Epithelial cell of proximal tubule (primary cell): ENCODE results near the gene QSOX1. TPM values are rescaled to one million over a fixed set of nuclear protein-coding genes. Genes with fewer than 3 reads are reported as not detected.

Source experiments
- DNase-seq: peaks from one replicate; pipeline ENCODE4 v3.0.0-alpha.2; 2011; ENCODE audit warnings: low read depth
- H3K4me3 ChIP-seq: 2 replicates; pipeline ENCODE4 v1.5.1; 2011; ENCODE audit warnings: low read depth, mild to moderate bottlenecking, low read length
- total RNA-seq: library from RNA; depleted of rRNA; stranded (reverse); fragments of >200 nt; gene quantifications from 2 replicates; pipeline ENCODE4 v1.2.3, GENCODE V29; 2015
- TF ChIP-seq, protein P1 (sequence below): conservative IDR thresholded peaks from 2 replicates; pipeline ENCODE4 v1.5.1; 2012; ENCODE audit warnings: low read depth, mild to moderate bottlenecking, low read length

The QSOX1 gene
- total RNA-seq, 1 donor from 2014 or later, result 247 TPM

GRCh38 chr1:180163041-180163440 lies 8.4 kb downstream of the QSOX1 start:
- no peak overlapping the region for H3K4me3 ChIP-seq
- no peak for DNase-seq
- TF ChIP-seq, protein P1, sequence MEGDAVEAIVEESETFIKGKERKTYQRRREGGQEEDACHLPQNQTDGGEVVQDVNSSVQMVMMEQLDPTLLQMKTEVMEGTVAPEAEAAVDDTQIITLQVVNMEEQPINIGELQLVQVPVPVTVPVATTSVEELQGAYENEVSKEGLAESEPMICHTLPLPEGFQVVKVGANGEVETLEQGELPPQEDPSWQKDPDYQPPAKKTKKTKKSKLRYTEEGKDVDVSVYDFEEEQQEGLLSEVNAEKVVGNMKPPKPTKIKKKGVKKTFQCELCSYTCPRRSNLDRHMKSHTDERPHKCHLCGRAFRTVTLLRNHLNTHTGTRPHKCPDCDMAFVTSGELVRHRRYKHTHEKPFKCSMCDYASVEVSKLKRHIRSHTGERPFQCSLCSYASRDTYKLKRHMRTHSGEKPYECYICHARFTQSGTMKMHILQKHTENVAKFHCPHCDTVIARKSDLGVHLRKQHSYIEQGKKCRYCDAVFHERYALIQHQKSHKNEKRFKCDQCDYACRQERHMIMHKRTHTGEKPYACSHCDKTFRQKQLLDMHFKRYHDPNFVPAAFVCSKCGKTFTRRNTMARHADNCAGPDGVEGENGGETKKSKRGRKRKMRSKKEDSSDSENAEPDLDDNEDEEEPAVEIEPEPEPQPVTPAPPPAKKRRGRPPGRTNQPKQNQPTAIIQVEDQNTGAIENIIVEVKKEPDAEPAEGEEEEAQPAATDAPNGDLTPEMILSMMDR, result no peak

- H3K4me3 ChIP-seq, result no peak overlapping the region
- TF ChIP-seq, protein P1, result no peak
- DNase-seq, result no peak
Measured at GRCh38 chr1:180165096-180165495, 10.4 kb downstream of the QSOX1 start.

GRCh38 chr1:180165509-180166435 lies 11.1 kb downstream of the QSOX1 start:
- no peak overlapping the region for H3K4me3 ChIP-seq
- no peak for DNase-seq
- TF ChIP-seq, protein P1, result no peak

DNA sequence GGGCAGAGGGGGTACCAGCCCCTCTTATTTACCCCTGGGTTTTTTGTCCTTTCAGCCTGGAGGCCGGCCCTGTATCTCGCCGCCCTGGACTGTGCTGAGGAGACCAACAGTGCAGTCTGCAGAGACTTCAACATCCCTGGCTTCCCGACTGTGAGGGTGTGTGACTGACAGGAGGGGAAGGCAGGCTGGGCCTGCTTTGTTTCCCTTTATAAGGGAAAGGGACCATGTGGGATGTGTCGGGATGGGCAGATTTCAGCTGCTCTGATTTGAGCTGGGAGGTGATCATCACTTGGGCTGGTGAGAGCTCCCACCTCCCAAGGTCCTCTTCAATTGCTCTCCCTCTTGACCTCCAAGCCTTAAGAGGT lies 11.7 kb downstream of the QSOX1 start:
- TF ChIP-seq, protein P1, result no peak
- H3K4me3 ChIP-seq, result no peak overlapping the region
- no peak for DNase-seq

DNA sequence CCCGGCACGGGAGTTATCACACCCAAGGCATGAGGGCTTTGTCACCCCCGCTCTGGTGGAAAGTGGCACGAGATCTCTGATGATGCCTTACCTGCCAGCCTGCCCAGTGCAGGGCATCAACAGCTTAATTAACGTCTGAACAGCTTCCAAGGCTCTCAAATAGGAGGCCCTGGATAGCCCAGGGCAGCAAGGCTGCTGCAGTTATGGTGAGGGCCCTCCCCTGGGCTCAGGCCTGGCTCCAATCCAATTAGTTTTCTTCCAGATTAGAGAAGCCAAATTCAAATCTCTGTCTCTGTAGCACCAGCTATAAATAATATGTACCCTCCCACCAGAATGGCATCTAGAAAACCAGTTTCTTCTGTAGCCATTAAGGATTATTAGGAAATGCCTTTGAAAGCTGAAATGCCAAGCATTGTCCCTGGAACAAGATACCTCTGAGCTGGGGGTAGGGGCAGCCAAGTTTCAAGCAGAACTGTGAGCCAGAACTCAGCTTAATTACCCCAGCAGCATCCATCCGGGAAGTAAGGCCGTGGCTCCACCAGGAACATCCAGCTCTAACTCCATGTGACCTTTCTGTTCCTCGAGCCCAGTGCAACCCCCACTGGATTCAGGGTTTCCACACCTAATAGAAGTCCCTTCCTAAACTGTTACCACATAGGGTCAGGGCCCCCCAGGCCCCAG lies 12.5 kb downstream of the QSOX1 start:
- no peak overlapping the region for H3K4me3 ChIP-seq
- TF ChIP-seq, protein P1, result no peak
- no peak for DNase-seq

GRCh38 chr1:180167721-180168467 lies 13.2 kb downstream of the QSOX1 start:
- no peak for DNase-seq
- no peak overlapping the region for H3K4me3 ChIP-seq
- TF ChIP-seq, protein P1, result peak; percentile 16
